ENCODE measurements around the gene PPT2. TPM values are rescaled to one million over a fixed set of nuclear protein-coding genes. Genes with fewer than 3 reads are reported as not detected.

Gene PPT2
- total and polyA plus RNA-seq, 2 of the 8 experiments (the other 6 are each of a cell fraction or from before 2014, with no cell fraction given): 24.1 to 39.5 TPM

- Histone ChIP-seq H3K79me2 (ENCODE audit: control insufficient read depth in 1 of 2, insufficient read depth in 2 of 2, low read length in 2 of 2) (no peaks in the 10 kb centered on the region), H2AK5ac (ENCODE audit: low read depth, low read length) (0 out of 2 replicates have a peak overlapping the region, but pooled peaks have one; percentile 24), H4K5ac (ENCODE audit: insufficient read length, low read depth, low read length) (no peak overlapping the region), H2BK15ac (ENCODE audit: low read length) (no peak overlapping the region), H3K79me1 (ENCODE audit: low read depth, low read length) (no peaks in the 10 kb centered on the region), H4K20me1 (replicated peaks in 1 of 2; ENCODE audit: control insufficient read depth in 1 of 2, insufficient read depth in 2 of 2, low read length in 2 of 2) (peaks cover 4 to 5% of the 10 kb centered on the region in 2 experiments), H2BK120ac (replicated peaks; ENCODE audit: low read depth, low read length) (no peak overlapping the region), H3K4me1 (replicated peaks in 1 of 4; ENCODE audit: control insufficient read depth in 3 of 4, insufficient read depth in 4 of 4, low read length in 3 of 4) (peaks cover 0 to 5% (median under 1%) of the 10 kb centered on the region in 4 experiments; a peak in 3 of 7 replicates), H2AFZ (ENCODE audit: low read length) (no peak overlapping the region), H3K18ac (ENCODE audit: extremely low read depth, low read length) (no peak overlapping the region), H3K9ac (replicated peaks in 1 of 4; ENCODE audit: extremely low read depth in 1 of 4, low read depth in 3 of 4, low read length in 3 of 4) (no peak overlapping the region), H3K56ac (replicated peaks; ENCODE audit: insufficient read length, low read depth, low read length) (no peak overlapping the region), H4K91ac (replicated peaks; ENCODE audit: insufficient read length, low read length) (no peak overlapping the region), H3K27me3 (replicated peaks in 1 of 4; ENCODE audit: control insufficient read depth in 3 of 4, extremely low read depth in 1 of 4, insufficient read depth in 3 of 4, low read length in 3 of 4) (no peaks in the 10 kb centered on the region), H4K8ac (ENCODE audit: extremely low read depth, insufficient read depth, low read length) (no peak overlapping the region), H3K36me3 (ENCODE audit: control insufficient read depth in 2 of 4, insufficient read depth in 4 of 4, low read length in 3 of 4) (peaks cover 9 to 30% (median 16%) of the 10 kb centered on the region in 4 experiments; a peak in 6 of 8 replicates), H3K23me2 (ENCODE audit: low read depth, low read length) (no peaks in the 10 kb centered on the region), H3K4ac (replicated peaks; ENCODE audit: insufficient read length, low read depth, low read length) (no peak overlapping the region), H3K4me3 (ENCODE audit: extremely low read depth in 1 of 4, insufficient read depth in 2 of 4, low read depth in 3 of 4, low read length in 4 of 4) (no peak overlapping the region), H3K23ac (ENCODE audit: insufficient read length) (no peak overlapping the region), H3K27ac (ENCODE audit: low read depth, low read length) (no peak overlapping the region), H2BK20ac (ENCODE audit: low read length) (no peak overlapping the region), H2BK5ac (ENCODE audit: low read depth, low read length) (no peak overlapping the region), H3K9me3 (ENCODE audit: insufficient read depth in 2 of 2, low read depth in 1 of 2, low read length in 1 of 2) (no peaks in the 10 kb centered on the region), H3K14ac (ENCODE audit: insufficient read length) (no peak overlapping the region), H3K4me2 (ENCODE audit: insufficient read depth in 1 of 2, low read depth in 2 of 2, low read length in 2 of 2) (no peak overlapping the region), H2BK12ac (ENCODE audit: low read depth, low read length) (no peak overlapping the region)
- DNase-seq (ENCODE audit: low read depth in 1 of 2, low spot score in 2 of 2): no peak
- FAIRE-seq: no peak
- ChIA-PET POLR2A (ENCODE audit: partially characterized antibody) (interaction anchor here (0.7 to 3.0 kb wide), 6 partner anchors 8 to 79 kb away, joined by 3 to 15 read pairs (median 6); partner anchors contain the start of genes AGPAT1 and PRRT1), CTCF (ENCODE audit: partially characterized antibody) (interaction anchor here (0.7 to 6.1 kb wide), 24 partner anchors 8 to 297 kb away, joined by 3 to 76 read pairs (median 10); partner anchors contain the start of genes ATF6B, EGFL8, FKBPL and PBX2)
- TF ChIP-seq, protein P1, sequence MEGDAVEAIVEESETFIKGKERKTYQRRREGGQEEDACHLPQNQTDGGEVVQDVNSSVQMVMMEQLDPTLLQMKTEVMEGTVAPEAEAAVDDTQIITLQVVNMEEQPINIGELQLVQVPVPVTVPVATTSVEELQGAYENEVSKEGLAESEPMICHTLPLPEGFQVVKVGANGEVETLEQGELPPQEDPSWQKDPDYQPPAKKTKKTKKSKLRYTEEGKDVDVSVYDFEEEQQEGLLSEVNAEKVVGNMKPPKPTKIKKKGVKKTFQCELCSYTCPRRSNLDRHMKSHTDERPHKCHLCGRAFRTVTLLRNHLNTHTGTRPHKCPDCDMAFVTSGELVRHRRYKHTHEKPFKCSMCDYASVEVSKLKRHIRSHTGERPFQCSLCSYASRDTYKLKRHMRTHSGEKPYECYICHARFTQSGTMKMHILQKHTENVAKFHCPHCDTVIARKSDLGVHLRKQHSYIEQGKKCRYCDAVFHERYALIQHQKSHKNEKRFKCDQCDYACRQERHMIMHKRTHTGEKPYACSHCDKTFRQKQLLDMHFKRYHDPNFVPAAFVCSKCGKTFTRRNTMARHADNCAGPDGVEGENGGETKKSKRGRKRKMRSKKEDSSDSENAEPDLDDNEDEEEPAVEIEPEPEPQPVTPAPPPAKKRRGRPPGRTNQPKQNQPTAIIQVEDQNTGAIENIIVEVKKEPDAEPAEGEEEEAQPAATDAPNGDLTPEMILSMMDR (IDR thresholded peaks at IDR 0.05; ENCODE audit: control extremely low read depth in 1 of 3, insufficient read depth in 1 of 3, low read depth in 1 of 3, low read length in 3 of 3): peak; percentile 33 to 51 (median 50)
- TF ChIP-seq, protein P2, sequence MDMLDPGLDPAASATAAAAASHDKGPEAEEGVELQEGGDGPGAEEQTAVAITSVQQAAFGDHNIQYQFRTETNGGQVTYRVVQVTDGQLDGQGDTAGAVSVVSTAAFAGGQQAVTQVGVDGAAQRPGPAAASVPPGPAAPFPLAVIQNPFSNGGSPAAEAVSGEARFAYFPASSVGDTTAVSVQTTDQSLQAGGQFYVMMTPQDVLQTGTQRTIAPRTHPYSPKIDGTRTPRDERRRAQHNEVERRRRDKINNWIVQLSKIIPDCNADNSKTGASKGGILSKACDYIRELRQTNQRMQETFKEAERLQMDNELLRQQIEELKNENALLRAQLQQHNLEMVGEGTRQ (IDR thresholded peaks at IDR 0.05; ENCODE audit: low read length): no peak
- TF ChIP-seq RAD21 (IDR thresholded peaks at IDR 0.05 in 1 of 2, conservative IDR thresholded peaks at IDR 0.05 in 1 of 2; ENCODE audit: low read depth in 2 of 2, low read length in 2 of 2): peak in 1 of 2 experiments; percentile 33; a peak in 2 of 4 replicates
- 86% methylated on average over 7 of the region's 7 CpGs; no CpG with 5 or more reads in 1 of the 2 experiments for WGBS, 2 experiments (ENCODE audit: extremely low coverage in 1 of 2, insufficient coverage in 1 of 2, insufficient read length in 1 of 2, insufficient replicate concordance in 2 of 2, low coverage in 1 of 2, low lambda C conversion rate in 2 of 2, missing lambda C conversion rate in 1 of 2)
These were observed 37.3 kb upstream of the PPT2 start for GRCh38 chr6:32116674-32117073.

Data from H1 (cell line).